C1 segment of cervical spinal cord (tissue), 14 donors: ENCODE results near the gene DIS3L2.
"Not testable (repeated sequence)": the region's sequence is repeated elsewhere in the genome, so short reads cannot be mapped to it uniquely, and the experiment has no call there.

Experiments
- DNase-seq, 14 donors: peaks; one replicate each; lab custom pipeline; 2025; lab: John Stamatoyannopoulos, UW

The DIS3L2 gene

GRCh38 chr2:232332244-232332939 is 370.9 kb downstream of the DIS3L2 start:
- DNase-seq: not testable (repeated sequence)

GRCh38 chr2:232332940-232333259 is 371.4 kb downstream of the DIS3L2 start:
- DNase-seq: no peak

GRCh38 chr2:232333361-232334135 is 372.0 kb downstream of the DIS3L2 start:
- DNase-seq: no peak

GRCh38 chr2:232334136-232334884 is 372.8 kb downstream of the DIS3L2 start:
- not testable (repeated sequence) for DNase-seq

GRCh38 chr2:232334885-232335205 is 373.3 kb downstream of the DIS3L2 start:
- not testable (repeated sequence) for DNase-seq

- DNase-seq: not testable (repeated sequence)
Observed at GRCh38 chr2:232335206-232335858, 373.8 kb downstream of the DIS3L2 start.

- DNase-seq: no peak
Observed at GRCh38 chr2:232335859-232336215, 374.3 kb downstream of the DIS3L2 start.

- no peak for DNase-seq
Observed at GRCh38 chr2:232336241-232336736, 374.8 kb downstream of the DIS3L2 start.

- DNase-seq: no peak
Observed at GRCh38 chr2:232336981-232337720, 375.6 kb downstream of the DIS3L2 start.

GRCh38 chr2:232338094-232338758 is 376.7 kb downstream of the DIS3L2 start:
- DNase-seq: not testable (repeated sequence)

- no peak for DNase-seq
Observed at GRCh38 chr2:232338759-232339106, 377.2 kb downstream of the DIS3L2 start.

GRCh38 chr2:232339121-232340081 is 377.9 kb downstream of the DIS3L2 start:
- no peak for DNase-seq

- DNase-seq: no peak
Observed at GRCh38 chr2:232340171-232340935, 378.8 kb downstream of the DIS3L2 start.

GRCh38 chr2:232341061-232341738 is 379.7 kb downstream of the DIS3L2 start:
- no peak for DNase-seq

- DNase-seq: no peak
Observed at GRCh38 chr2:232341739-232342126, 380.2 kb downstream of the DIS3L2 start.

- DNase-seq: no peak
Observed at GRCh38 chr2:232342635-232343565, 381.4 kb downstream of the DIS3L2 start.

GRCh38 chr2:232343821-232344220 is 382.3 kb downstream of the DIS3L2 start:
- no peak for DNase-seq
